Stimulated activated CD4-positive, alpha-beta T cell treated with anti-CD3 and anti-CD28 coated beads, Interleukin-1b, Interleukin-23, amount 100 ng/mL, for 1 hour (primary cell): Measurements from ENCODE around the gene CRIP2.

Source experiments
- DNase-seq, 2 donors: peaks; one replicate each; pipeline ENCODE4 v3.0.0-alpha.2; 2020; ENCODE audit warnings: low read depth in 2 of 2

Gene CRIP2

DNA sequence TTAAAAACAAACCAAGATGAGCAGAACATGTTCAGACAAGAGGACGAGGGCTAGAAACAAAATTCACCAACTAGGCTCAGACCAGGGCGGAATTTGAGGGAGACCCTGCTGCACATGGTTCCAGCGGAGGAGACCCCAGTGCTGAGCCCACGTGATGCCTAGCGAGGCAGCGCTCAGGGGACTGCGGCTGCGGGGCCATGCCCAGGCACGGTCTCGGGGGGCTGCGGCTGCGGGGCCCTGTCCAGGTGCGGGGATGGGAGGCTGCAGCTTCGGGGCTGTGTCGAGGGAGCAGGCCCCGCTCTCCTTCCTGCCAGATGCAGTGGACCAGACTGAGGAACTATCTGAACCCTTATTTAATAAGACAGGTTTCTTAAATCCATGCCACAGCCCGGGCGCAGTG is 12.7 kb upstream of the CRIP2 start:
- DNase-seq: no peak

DNA sequence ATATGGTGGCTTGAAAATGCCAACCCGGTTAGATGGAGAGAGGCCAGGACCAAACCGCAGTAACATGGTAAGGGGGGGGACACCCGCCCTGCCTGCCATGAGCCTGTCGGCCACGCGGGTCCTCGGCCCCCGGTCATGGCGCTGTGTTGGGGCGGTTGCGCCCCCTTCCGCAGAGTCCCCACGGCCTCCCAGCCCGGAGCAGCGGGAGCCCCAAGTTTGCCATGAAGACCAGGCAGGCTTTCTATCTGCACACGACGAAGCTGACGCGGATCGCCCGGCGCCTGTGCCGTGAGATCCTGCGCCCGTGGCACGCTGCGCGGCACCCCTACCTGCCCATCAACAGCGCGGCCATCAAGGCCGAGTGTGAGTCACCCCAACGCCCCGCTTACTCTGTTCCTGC is 10.1 kb upstream of the CRIP2 start:
- no peak for DNase-seq

DNA sequence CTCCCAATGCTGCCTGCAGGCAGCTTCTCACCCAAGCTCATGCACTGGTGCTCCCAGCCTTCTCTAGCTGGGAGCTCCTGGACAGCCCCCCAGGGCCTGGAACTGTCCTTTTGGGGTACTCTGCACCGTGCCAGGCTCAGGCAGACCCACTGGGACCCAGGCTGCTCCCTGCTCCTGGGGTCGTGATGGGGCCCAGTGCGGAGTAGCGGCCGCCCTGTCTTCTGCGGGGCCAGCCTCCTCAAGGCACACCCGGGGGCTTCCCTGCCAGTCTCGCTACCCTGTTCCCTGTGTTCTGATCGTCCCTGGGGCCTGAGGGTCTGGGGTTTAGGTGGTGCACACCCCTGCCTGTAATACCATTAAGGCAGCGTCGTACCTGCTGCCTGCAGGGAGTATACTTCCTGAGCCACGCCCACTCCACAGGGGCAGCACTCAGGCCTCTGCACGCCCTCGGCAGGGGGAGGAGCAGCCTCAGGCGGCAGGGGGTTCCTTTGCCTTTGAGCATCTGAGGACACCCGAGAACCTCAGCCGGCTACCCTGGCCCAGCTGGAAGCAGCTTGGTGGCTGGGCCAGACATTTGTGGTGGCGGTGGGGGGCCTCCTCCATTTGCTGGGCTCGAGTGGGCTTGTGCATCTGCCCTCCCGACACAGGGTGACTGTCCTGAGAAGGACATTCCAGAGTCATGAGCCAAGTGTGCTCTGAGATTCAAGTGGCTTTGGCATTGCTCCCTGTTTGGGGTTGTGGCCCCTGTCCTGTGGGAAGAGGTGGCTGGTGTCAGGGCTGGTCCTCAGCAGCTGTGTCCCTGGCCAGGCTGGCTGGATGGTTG is 9.2 kb upstream of the CRIP2 start:
- no peak for DNase-seq

DNA sequence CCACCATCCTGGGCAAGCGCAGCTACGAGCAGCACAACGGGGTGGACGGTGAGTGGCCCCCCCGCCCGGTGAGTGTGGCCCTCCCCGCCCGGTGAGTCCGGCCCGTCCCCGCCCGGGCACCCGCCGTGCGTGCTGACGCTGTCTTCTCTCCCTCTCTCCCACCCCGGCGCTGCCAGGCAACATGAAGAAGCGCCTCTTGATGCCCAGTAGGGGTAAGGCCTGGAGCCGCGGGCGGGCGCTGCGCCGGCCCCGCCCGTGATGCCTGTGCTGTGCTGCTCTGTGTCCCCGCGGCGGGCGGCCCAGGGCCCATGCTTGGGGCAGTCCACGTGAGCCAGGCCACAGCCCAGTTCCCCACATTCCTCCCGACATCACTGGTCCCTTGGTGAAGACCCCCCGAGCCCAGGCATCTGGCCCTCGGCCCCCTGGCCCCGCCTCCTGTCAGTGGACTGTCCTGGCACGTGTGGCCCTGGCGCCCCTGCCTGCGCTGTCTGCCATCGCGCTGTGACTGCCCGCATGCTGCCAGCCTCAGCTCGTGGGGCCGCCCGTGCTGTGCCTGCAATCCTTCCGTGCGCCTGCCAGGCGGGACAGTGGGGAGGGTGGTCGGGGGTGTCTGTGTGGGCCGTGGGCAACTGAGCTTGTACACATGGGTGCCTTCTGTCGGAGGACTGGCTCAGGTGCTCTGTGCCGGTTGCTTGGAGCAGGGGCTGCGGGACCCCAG is 7.9 kb upstream of the CRIP2 start:
- no peak for DNase-seq

DNA sequence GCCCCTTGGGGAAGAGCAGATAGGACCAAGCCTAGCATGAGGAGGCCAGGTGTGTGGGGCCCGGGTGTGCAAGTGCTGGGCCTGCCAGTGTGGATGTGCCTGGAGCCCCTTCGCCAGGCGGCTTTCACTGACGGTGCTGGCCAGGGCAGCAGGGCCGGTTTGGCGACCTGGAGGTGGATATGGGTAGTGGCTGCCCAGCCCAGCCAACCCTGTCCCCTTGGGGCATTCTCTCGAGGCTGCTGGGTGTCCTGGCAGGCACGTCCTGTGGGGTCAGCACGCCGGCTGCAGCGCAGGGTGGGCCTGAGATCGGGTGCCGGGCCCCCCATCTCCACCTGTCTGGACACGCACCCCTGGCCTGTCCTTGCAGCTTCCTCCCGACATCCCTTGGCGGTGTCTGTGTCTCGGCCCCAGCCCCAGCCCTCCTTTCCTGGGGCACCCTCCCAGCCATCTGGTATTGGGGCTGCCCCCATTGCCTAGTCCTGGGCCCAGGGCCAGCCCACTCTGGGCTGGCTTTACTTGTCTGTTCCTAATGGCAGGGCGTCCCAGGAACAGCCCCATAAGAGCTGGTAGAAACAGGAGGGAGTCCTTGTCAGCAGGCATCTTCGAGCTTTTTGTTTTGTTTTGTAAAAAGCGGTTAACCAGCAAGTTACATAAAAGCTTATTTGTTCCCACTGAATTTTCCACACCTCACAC is 7.2 kb upstream of the CRIP2 start:
- DNase-seq: no peak

DNA sequence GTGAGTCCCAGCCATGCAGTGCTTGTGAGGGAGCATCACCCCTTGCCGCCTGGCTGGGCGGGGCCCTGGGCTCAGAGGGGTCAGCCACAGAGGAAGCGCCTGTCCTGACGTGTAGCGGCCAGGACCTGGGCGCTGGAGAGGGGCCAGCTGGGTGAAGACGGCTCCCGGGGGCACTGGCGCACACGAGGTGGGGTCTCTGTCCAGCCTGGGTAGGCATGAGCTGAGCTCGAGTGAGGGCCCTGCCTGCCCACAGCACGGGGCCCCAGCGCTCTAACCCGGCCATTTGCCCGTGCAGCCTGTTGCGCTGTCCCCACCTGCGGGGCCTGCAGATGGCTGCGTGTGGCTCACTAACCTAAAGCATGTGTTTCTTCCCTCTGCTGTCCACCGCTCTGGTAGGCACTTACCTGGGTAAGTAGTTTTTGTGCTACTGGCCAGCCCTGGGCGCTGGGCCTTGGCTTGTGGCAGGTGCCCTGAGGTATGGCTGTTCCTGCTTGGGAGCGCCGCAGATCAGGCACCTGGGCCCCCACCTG is 6.6 kb upstream of the CRIP2 start:
- DNase-seq: no peak

DNA sequence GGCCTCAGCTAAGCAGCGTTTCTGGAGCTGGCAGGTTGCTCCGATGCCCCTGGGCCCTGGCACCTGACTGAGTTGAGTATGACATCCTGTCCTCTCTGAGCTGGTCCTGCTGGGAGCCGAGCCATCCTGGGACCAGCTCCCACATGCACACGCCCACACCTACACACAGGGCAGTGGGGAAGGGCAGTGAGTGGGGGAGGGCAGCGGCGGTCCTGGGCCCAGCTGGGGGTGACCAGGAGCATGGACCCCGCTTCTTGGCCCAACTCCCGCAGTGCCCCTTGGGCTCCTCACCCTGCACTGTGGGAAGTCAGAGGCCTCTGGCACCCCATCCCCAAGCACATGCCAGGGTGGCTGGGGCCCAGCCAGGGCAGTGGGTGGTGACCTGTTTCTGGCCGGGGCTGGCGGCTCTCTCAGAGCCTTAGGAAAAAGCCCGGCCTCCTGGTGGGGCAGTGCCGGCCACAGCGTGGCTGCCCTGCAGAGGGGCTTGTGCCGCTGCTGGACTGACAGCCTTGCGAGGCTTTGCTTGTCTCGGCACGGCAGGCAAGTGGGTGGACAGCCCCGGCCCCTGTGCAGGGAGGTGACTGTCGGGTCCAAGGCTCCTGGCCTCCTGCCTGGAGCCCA is 5.9 kb upstream of the CRIP2 start:
- no peak for DNase-seq

DNA sequence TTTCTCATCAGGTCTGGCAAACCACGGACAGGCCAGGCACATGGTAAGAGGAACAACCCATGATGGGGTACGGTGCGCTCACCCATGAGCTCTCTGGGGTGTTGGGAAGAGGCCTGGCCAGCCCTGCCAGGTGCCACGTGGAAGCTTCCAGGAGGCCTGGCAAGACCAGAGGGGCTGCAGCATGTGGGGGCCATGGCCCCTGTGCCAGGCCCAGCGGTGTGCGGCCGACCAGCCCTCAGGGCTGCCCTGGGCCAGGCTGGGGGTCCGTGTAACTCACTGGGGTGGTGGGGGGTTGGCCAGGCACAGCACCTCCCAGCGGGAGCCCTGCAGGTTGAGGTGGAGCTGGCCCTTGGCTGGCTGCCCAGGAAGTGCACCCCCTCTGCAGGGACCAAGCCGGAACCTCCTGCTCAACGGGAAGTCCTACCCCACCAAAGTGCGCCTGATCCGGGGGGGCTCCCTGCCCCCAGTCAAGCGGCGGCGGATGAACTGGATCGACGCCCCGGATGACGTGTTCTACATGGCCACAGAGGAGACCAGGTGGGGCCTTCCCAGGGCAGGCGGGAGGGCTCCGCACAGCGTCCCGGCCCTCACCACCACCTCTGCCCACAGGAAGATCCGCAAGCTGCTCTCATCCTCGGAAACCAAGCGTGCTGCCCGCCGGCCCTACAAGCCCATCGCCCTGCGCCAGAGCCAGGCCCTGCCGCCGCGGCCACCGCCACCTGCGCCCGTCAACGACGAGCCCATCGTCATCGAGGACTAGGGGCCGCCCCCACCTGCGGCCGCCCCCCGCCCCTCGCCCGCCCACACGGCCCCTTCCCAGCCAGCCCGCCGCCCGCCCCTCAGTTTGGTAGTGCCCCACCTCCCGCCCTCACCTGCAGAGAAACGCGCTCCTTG is 4.9 kb upstream of the CRIP2 start:
- no peak for DNase-seq

DNA sequence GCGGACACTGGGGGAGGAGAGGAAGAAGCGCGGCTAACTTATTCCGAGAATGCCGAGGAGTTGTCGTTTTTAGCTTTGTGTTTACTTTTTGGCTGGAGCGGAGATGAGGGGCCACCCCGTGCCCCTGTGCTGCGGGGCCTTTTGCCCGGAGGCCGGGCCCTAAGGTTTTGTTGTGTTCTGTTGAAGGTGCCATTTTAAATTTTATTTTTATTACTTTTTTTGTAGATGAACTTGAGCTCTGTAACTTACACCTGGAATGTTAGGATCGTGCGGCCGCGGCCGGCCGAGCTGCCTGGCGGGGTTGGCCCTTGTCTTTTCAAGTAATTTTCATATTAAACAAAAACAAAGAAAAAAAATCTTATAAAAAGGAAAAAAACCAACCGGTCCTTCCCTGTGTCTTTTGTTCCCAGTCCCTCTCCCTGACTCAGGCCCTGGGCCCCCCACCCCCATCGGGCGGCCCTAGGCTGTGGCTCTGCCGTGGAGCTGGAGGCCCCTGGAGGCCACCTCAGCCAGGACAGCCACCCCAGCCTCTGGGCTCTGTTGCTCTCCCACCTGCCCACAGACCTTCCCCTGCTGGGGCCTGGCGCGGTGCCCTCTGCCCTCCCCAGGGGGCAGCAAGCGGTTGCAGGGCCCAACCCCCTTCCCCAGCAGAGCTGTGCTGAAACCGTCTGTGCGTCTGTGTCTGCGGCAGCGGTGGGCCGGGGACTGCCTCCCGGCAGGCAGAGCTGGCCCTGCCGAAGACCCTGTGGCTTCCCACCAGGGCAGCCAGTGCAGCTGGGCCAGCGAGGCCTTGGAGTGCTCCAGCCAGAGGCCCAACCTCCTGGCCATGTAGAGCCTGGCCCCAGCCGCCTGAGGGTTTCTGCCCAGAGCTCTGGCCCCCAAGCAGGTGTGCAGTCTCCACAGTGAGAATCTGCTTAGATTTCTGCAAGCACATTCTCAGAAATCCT is 4.0 kb upstream of the CRIP2 start:
- DNase-seq: no peak

DNA sequence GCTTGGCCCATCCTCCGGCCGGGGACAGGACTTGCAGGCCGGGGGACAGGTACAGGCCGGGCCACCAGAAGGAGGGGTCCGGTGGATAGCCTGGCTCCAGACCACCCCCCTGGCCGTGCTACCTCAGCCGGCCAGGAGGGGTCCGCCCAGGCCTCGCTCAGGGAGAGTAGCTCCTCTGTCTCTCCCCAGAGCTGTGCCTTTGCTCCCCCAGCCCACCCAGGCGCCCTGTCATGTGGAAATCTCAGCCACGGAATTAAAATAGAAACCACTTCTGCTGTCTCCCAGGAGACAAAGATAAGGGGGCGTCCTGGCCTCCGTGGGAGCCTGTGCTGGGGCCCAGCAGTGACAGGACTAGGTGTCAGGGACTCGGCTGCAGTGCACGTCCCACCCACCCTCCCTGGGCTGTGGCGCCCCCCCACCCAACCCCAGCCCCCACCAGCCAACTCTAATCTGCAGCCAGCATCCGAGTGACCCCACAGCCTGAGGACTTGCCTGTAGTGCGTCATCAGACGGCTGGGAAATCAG is 3.3 kb upstream of the CRIP2 start:
- no peak for DNase-seq

DNA sequence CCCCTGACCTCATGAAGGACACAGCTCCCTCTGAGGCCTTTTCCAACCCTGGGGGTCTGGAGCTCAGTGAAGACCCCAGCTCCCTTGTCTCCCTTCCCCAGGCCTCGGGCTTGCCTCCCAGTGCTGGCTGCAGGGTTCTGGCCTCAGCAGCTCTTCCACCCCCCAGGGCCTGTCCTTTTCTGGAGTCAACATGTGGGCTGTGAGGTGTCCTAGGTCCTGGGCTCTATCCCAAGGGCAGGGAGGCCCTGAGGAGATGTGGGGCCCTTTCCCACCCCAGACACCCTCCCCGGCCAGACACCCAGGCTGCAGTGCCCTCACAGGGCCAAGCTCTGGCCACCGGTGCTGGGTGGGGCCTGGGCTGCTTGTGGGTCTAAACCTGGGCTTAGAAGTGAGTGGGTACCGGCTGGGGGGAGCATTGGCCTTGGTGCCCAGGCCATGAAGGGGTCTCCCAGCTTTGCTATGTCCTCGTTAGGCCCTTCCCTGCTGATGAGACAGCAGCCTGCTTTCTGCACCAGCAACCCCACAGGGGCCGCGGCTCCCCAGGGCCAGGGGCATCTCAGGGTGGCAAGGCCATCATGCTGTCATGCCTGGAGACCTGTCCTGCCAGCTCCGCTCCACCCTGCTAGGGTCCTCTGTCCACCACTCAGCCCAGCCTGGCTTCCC is 2.7 kb upstream of the CRIP2 start:
- DNase-seq: no peak

DNA sequence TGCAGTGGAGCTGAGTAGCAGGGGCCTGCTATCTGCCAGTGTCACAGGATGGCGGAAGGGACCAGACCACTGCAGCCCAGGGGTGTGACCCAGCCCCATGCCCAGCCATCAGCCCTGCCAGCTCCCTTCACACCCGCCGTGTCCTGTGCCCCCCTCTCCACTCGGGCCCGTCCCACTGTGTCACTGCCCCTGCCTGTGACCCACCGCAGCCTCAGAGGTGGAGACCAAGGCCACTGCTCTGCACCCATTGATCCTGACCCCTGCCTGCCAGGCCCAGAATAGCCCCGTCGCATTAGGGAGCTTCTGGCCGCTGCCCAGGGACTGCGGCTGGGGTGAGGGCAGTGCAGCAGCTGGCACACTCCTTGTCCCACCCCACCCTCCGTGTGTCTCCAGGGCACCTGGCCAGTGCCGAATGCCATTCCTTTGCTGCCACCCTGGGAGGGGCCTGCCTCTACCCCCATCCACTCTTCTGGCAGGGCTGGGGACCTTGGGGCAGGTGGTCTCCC is 2.1 kb upstream of the CRIP2 start:
- DNase-seq: no peak

DNA sequence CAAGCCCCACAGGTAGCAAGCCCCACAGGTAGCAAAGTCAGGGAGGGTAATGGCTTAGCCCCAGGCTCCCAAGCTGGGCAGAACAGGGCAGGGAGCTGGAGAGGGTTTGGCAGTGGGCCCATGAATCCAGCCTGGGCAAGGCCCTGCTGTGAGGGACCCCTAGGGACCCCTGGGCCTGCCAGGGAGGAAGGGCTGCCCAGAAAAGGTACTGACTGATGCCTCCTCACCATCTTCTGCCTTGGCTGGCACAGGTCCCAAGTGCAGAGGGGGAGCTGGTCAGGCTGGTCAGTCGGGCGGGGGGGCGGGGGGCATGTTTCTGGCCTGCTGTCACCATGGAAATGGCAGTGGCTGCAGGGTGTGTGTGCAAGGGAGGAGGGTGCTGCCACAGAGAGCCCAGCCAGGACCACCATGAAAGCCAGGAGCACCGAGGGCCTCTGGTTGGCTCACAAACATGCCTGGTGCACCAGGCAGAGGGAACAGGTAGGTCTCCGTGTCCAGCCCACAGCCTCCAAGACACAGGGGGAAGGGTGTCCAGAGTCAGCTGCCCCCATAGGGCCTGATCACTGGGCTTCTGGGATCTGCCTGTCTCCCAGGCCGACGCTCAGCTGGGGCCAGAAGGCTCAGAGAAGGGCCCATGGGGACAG is 1.5 kb upstream of the CRIP2 start:
- DNase-seq: no peak

DNA sequence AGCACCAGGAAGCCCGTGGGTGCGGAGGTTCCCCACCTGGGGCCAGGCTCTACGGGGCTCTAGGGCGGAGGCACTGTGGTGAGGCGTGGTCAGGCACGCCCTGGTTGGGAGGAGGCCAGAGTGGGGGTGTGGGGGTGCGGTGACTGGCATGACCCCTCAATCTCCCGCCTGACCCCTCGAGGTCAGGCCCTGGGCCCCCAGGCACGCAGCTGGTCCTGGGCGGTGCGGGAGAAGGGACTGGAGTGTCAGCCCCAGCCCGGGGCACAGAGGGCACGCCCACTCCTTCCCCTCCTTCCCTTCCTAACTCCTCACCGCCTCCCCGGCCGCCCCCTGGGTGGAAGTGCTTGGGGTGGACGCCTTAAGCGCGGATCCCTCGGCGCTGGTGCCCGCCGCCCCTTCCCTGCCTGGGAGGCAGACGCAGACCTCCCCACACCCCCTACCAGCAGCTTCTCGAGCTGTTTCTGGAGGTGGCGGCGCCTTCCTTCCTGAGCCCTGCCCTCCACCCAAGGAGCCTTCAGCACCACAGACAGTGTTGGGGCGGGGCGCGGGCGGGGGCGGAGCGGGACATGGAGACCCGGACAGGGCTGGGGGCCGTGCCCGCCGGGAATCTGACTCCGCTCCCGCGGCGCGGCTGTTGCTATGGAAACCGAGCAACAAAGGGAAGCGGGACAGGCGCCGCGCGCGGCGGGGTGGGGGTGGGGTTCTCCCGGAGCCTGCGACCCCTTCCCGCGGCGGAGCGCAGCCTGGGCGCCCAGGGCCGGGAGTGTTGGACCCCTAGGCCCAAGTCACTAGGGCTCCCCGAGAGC is 741 bp upstream of the CRIP2 start:
- DNase-seq: peak in 1 of 2 donors; percentile 49

DNA sequence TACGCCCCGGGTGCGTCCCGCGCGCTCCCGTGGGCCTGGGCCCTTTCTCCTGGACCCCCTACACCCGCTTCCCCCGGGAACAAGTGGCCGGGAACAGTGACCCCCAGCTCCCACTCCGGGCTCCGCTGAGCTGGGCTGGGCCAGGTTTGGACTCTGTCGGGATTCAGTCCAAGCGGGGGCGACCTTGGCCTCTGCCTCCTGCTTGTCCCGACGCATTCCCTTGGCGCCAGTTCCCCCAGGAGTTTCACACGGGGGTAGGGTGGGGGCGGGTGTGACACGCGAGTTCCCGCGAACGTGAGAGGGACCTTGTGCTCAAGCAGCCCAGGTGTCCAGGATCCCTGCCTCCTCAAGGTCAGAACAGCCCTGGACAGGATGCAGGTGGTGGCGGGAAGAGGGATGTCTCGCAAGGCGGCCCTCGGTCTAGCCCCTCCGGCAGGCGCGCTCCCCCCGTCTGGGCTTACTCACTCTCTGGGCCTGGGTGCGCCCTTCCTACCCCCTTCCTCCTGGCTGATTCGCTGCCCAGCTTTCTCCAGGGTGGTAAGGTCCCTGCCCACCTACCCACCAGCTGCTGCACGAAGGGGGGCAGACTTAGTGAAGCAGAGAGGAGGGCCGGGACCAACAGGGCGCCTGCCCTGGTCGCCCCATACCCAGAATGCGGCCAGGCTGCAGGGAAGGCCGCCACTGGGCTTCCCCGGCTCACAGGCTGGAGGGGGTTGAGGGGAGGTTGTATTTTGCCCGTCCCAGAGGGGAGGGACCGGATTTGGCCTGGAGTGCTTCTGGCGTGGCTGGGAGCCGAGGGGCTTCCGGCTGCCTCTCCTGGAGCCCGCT is 862 bp downstream of the CRIP2 start:
- DNase-seq: no peak

DNA sequence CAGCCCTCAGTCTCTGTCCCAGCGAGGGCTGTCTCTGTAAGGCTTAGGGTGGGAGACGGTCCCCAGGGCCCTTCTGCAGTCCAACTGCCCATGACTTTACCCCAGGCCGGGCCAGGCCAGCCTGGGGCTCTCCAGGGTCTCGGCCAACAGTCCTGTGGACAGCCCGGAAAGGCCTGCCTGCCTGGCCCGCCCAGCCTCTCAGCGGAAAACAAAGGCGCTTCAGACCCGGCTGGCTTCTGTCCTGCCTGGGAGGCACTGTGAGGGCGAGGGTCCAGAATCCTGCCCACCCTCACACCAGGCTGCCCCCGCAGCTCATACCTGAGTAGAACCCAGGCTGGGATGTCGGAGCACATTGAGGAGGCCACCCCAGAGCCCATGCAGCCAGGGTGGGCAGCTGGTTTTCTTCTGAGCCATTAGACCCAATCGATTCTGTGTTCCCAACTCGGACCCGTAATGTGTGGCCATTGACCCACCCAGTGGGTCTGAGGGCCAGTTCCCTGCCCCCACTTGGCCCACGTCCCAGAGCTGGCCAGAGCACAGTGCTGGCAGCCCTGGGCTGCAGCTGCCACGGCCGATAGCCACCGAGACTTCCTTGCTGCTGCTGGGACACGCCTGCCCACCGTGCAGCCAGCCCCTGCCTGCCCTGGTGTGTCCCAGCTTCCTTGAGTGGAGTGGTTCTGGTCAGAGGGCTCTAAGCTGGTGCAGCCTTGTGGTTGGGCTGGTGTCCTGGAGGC is 1.6 kb downstream of the CRIP2 start:
- DNase-seq: no peak
